Left lung (tissue), 10 donors: Measurements from ENCODE around the gene HSD11B1L. TPM values are rescaled to one million over a fixed set of nuclear protein-coding genes. Genes with fewer than 3 reads are reported as not detected.
A peak's percentile ranks its signal among the peaks of the same experiment; 100 is the strongest.

Source experiments
- ATAC-seq: fragments of 200-7000 bp; cut with Tn5 transposase; one replicate; pipeline ENCODE4 v1.9.1; 2020; ENCODE audit warnings: moderate library complexity
- DNase-seq, 4 donors: peaks; one replicate each; pipeline ENCODE4 v3.0.0-alpha.2; 2013 to 2020
- H3K27ac ChIP-seq, 2 donors: fragments of 200-600 bp; sonication (generic) in 1 of 2; one replicate each; pipeline versions ENCODE4 v1.5.0 to v1.8.0; 2020 to 2021
- H3K27me3 ChIP-seq, 2 donors: fragments of 200-600 bp; sonication (generic) in 1 of 2; one replicate each; pipeline versions ENCODE4 v1.5.0 to v1.8.0; 2020 to 2021
- H3K36me3 ChIP-seq, 2 donors: fragments of 200-600 bp; sonication (generic) in 1 of 2; one replicate each; pipeline versions ENCODE4 v1.5.0 to v1.8.0; 2020 to 2021
- H3K4me1 ChIP-seq, 2 donors: fragments of 200-600 bp; one replicate each; pipeline ENCODE4 v1.8.0; 2021
- H3K4me3 ChIP-seq, 2 donors: fragments of 200-600 bp; sonication (generic) in 1 of 2; one replicate each; pipeline versions ENCODE4 v1.5.0 to v1.8.0; 2020 to 2021; ENCODE audit warnings: mild to moderate bottlenecking in 1 of 2
- H3K9me3 ChIP-seq, 2 donors: fragments of 200-600 bp; sonication (generic) in 1 of 2; one replicate each; pipeline versions ENCODE4 v1.5.0 to v1.8.0; 2020 to 2021
- intact Hi-C, 2 donors: fragments of 100-400 bp; cut with DNase I; formaldehyde crosslinking; loops; one replicate each; pipeline versions ENCODE4 v1.11.2 to v1.14.2; 2022
- polyA plus RNA-seq, 6 donors: library from polyadenylated mRNA; unstranded; fragments of 120-200 nt; gene quantifications; one replicate each; pipeline ENCODE4 v1.2.1, GENCODE V29; 2013; ENCODE audit not compliant: insufficient read length in 6 of 6
- total RNA-seq, 2 donors: library from RNA; stranded (reverse); fragmentation: NEBNext Ultra II Directional; extraction: Animal tissue kit (Norgen Biotek cat#: 25700); gene quantifications; one replicate each; pipeline ENCODE4 v1.2.1, GENCODE V29; 2021
- TF ChIP-seq, protein P1 (sequence below), 2 donors: fragments of 200-600 bp; sonication (generic) in 1 of 2; IDR thresholded peaks; one replicate each; pipeline versions ENCODE4 v1.5.0 to v1.8.0; 2021; ENCODE audit warnings: antibody characterized with exemption in 2 of 2
- donor health status: DM: no; HTN: yes; CAD: no.
- donor health status: DM: no; HTN: no; CAD: no.

HSD11B1L gene
- total and polyA plus RNA-seq, 8 donors: 5.8 to 12.2 (median 7.9) TPM

DNA sequence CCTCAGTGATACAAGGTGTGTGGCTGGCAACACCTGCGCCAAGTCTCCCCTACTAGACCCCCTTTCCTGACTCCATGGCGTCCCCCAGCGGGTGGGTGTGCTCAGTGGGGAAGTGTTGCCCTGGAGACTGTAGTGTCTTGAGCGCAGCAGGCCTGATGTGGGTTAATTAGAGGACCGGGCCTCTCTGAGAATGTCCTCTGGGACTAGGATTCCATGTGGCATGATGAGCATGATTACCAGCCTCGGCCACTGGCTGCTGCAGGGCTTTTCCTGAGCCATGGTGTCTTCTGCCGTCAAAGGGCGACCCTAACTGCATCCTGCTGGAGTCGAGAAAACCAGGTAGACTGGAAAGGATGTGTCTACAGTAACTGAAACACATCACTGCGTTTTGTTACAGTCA is 28.6 kb upstream of the HSD11B1L start:
- ATAC-seq (no peak), DNase-seq (no peak)
- no peak overlapping the region for H3K4me3 ChIP-seq
- H3K27ac ChIP-seq: no peak overlapping the region
- no peaks in the 10 kb centered on the region for H3K27me3 ChIP-seq
- TF ChIP-seq, protein P1, sequence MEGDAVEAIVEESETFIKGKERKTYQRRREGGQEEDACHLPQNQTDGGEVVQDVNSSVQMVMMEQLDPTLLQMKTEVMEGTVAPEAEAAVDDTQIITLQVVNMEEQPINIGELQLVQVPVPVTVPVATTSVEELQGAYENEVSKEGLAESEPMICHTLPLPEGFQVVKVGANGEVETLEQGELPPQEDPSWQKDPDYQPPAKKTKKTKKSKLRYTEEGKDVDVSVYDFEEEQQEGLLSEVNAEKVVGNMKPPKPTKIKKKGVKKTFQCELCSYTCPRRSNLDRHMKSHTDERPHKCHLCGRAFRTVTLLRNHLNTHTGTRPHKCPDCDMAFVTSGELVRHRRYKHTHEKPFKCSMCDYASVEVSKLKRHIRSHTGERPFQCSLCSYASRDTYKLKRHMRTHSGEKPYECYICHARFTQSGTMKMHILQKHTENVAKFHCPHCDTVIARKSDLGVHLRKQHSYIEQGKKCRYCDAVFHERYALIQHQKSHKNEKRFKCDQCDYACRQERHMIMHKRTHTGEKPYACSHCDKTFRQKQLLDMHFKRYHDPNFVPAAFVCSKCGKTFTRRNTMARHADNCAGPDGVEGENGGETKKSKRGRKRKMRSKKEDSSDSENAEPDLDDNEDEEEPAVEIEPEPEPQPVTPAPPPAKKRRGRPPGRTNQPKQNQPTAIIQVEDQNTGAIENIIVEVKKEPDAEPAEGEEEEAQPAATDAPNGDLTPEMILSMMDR (IDR thresholded peaks at IDR 0.05): no peak
- H3K4me1 ChIP-seq: no peaks in the 10 kb centered on the region
- intact Hi-C loops: no loop called here
- no peaks in the 10 kb centered on the region for H3K9me3 ChIP-seq
- H3K36me3 ChIP-seq: peaks cover 0 to 92% of the 10 kb centered on the region in 2 donors

DNA sequence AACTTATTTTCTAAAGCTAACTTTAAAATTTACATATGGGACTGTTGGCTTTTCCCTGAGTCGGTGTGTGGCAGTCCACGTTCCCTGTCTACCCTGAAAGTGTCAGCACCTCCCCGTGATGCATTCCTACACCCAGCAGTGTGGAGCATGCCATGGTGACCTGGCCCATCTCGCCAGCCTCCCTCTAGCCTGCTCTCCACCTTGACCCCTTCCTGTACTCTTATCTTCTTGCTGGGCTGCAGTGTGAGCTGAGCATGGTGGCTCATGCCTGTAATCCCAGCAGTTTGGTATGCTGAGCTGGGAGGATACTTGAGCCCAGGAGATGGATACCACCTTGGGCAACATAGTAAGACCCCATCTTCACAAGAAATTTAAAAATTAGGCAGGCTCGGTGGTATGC is 25.9 kb upstream of the HSD11B1L start:
- DNase-seq: no peak
- Histone ChIP-seq H3K9me3 (no peaks in the 10 kb centered on the region), H3K27me3 (no peaks in the 10 kb centered on the region), H3K4me1 (no peaks in the 10 kb centered on the region), H3K27ac (no peak overlapping the region), H3K4me3 (no peak overlapping the region), H3K36me3 (peaks cover 0 to 100% of the 10 kb centered on the region in 2 donors)
- TF ChIP-seq, protein P1 (IDR thresholded peaks at IDR 0.05): no peak
- ATAC-seq: no peak
- intact Hi-C loops: no loop called here

DNA sequence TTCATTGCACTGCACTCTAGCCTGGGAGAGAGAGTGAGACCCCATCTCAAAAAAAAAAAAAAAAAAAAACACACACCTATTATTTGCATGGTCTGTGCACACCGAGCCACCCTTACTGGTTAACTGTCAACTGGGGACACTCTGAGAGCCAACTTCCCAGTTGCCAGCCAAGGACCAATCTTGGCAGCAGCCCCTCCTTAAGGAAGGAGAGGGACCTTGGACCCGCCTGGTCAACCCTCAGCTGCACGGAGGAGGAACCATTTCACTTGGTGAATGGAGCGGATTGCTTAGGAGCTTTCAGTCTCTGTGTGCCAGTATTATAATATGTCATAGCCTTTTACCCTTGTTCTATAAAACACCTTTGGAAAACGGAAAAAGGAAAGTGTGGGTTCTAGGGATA is 25.4 kb upstream of the HSD11B1L start:
- TF ChIP-seq, protein P1 (IDR thresholded peaks at IDR 0.05): no peak
- no peak for DNase-seq
- intact Hi-C loops: no loop called here
- no peak overlapping the region for H3K4me3 ChIP-seq
- H3K27ac ChIP-seq: no peak overlapping the region
- no peaks in the 10 kb centered on the region for H3K4me1 ChIP-seq
- no peak for ATAC-seq
- H3K27me3 ChIP-seq: no peaks in the 10 kb centered on the region
- no peaks in the 10 kb centered on the region for H3K9me3 ChIP-seq
- H3K36me3 ChIP-seq: peaks cover 0 to 100% of the 10 kb centered on the region in 2 donors

DNA sequence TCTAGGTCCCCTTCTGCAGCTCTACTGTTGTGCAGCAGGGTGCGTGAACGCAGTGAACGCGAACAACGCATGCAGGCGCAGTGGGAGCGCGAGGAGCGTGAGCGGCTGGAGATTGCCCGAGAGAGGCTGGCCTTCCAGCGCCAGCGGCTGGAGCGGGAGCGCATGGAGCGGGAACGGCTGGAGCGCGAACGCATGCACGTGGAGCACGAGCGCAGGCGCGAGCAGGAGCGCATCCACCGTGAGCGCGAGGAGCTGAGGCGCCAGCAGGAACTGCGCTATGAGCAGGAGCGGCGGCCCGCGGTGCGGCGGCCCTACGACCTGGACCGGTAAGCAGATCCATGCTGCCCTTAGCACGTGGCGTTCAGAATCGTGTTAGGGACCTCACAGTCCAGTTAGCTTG is 19.3 kb upstream of the HSD11B1L start:
- Histone ChIP-seq H3K27ac (no peak overlapping the region), H3K9me3 (no peaks in the 10 kb centered on the region), H3K4me3 (no peak overlapping the region), H3K27me3 (no peaks in the 10 kb centered on the region), H3K36me3 (peaks cover 0 to 100% of the 10 kb centered on the region in 2 donors), H3K4me1 (no peaks in the 10 kb centered on the region)
- TF ChIP-seq, protein P1 (IDR thresholded peaks at IDR 0.05): no peak
- ATAC-seq: no peak
- no peak for DNase-seq
- intact Hi-C loops: no loop called here

DNA sequence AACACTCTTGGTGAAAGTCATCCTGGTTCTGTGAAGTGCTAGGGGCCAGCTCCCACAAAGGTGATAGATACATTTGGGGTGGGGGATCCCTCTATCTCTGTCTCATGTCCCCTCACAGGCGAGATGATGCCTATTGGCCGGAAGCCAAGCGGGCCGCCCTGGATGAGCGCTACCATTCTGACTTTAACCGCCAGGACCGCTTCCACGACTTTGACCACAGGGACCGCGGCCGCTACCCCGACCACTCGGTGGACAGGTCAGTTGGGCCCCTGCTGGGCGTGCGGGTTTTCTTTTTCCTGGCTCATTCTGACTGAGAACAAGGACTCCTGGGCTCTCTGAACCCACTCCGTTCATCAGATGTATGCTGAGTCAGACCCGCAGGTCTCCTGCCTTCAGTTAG is 16.9 kb upstream of the HSD11B1L start:
- ATAC-seq: no peak
- intact Hi-C loops: no loop called here
- Histone ChIP-seq H3K36me3 (peaks cover 0 to 100% of the 10 kb centered on the region in 2 donors), H3K9me3 (no peaks in the 10 kb centered on the region), H3K27me3 (no peaks in the 10 kb centered on the region), H3K4me1 (no peaks in the 10 kb centered on the region), H3K4me3 (no peak overlapping the region), H3K27ac (no peak overlapping the region)
- TF ChIP-seq, protein P1 (IDR thresholded peaks at IDR 0.05): no peak
- peak in 1 of 4 donors; percentile 28 for DNase-seq
